Lower leg skin (tissue), 4 donors: ENCODE results near the gene SNRPB2. TPM values are rescaled to one million over a fixed set of nuclear protein-coding genes. Genes with fewer than 3 reads are reported as not detected.
A peak's percentile ranks its signal among the peaks of the same experiment; 100 is the strongest.

Source experiments
- DNase-seq, 2 donors: peaks; one replicate each; pipeline ENCODE4 v3.0.0-alpha.2; 2019; ENCODE audit warnings: low spot score in 2 of 2
- H3K4me3 ChIP-seq: fragments of 200-600 bp; sonication (generic); 2 replicates; pipeline ENCODE4 v1.5.1; 2017; ENCODE audit warnings: mild to moderate bottlenecking, low read depth; ENCODE audit not compliant: poor library complexity, severe bottlenecking
- CTCF ChIP-seq, 3 donors: fragments of 450-650 bp; IDR thresholded peaks; one replicate each; pipeline ENCODE4 v1.5.1; 2016; ENCODE audit warnings: antibody characterized with exemption in 3 of 3, mild to moderate bottlenecking in 3 of 3, moderate library complexity in 2 of 3
- POLR2A ChIP-seq, 2 donors: fragments of 450-650 bp; IDR thresholded peaks; one replicate each; pipeline ENCODE4 v1.6.1; 2016 to 2017; ENCODE audit warnings: antibody characterized with exemption in 2 of 2, mild to moderate bottlenecking in 1 of 2, moderate library complexity in 1 of 2
- WGBS, 2 donors: methylation state at CpG; one replicate each; pipeline ENCODE4 v1.1.5; 2018; 5-methylcytosine and 5-hydroxymethylcytosine counted together
- intact Hi-C: fragments of 100-400 bp; cut with DNase I; formaldehyde crosslinking; loops from one replicate; pipeline ENCODE4 v1.15.0; 2023; ENCODE audit warnings: low total_unique reads
- total RNA-seq, 4 donors: library from RNA; depleted of rRNA; stranded (reverse); fragments of >200 nt; gene quantifications; one replicate each; pipeline ENCODE4 v1.1.0, GENCODE V29; 2016

Gene SNRPB2
- 10 to 100 TPM; 15.8 to 32.2 (median 19.7) TPM for total RNA-seq

DNA sequence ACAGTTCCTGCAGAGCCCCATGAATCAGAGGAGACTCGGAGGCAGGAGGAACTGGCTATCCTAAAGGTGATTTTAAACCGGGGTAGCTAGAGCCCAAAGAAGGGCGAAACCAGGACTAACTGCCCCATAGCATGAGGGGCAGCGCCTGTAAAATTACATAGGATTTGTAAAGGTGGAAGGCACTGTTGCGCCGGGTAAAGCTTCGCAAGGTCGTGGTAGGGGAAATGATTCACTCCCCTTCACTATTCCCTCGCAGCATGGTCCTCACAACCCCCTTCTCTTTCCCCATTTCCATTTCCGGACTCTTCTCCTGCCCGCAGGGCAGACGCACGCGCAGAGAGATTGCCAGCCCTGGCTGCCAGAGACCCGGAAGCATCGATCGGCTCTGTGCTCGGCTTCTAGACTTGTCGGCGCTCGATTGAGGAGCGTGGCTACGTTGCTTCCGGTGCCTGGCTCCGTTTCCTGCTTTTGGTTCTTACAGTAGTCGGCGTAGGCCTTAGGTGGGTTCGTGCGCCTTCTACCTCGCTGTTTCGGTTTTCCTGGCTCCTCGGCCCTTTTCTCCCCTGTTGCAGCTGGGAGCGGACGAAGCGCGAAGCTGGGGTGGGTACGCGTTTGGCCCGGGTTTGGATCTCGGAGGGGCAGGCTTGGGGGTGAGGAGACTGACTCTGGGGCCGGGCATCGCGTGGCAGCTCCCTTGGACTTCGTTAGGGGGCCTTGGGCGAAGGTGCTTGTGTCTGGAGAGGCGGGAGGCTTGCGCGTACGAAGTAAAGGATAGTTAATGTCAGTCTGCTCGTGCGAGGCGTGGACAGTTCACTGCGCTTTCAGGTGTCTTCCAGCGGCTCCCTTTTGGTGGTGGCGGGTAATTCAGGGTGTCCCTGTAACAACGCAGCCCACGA lies at the start of gene SNRPB2:
SNRPB2 (plus strand) TSS at position 462 of the 896 bp plus-strand sequence. CDS start 1,677 bp downstream, outside the sequence.
- peak within 1 kb of the TSS; percentile 98 for H3K4me3 ChIP-seq
- peak; percentile 94 to 98 for DNase-seq
- intact Hi-C loops: no loop called here
- WGBS, 2 donors: 6% methylated on average over 57 of the region's 57 CpGs
- TF ChIP-seq CTCF (IDR thresholded peaks at IDR 0.05) (peak in 1 of 3 donors; percentile 38), POLR2A (IDR thresholded peaks at IDR 0.05) (no peak)

- TF ChIP-seq POLR2A (IDR thresholded peaks at IDR 0.05) (no peak), CTCF (IDR thresholded peaks at IDR 0.05) (no peak)
- H3K4me3 ChIP-seq: no peak overlapping the region
- 62 to 66% methylated on average over 2 of the region's 2 CpGs for WGBS, 2 donors
- intact Hi-C loops: no loop called here
- no peak for DNase-seq
Observed at GRCh38 chr20:16684416-16684815, 45.4 kb upstream of the SNRPB2 start.

DNA sequence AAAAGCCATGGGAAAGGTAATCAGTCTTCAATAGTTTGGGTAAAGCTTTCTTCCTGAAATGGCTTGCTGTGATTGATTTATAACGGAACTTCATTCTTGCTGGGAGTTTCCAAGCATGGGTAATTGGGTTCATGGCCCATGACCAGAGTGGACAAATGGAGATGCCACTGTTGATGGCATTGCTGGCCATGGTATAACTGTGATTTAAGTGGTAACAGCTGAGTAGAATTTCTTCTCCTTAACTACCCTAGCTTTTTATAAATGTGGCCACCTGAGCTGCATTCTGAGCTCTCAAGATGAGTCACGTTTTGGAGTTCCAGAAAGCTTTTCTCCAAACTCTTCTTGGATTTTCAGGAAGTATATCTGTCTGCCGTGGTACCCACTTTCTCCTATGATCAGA lies 39.9 kb upstream of the SNRPB2 start:
- WGBS, 2 donors: 56 to 70% methylated on average over 3 of the region's 3 CpGs
- intact Hi-C loops: no loop called here

DNA sequence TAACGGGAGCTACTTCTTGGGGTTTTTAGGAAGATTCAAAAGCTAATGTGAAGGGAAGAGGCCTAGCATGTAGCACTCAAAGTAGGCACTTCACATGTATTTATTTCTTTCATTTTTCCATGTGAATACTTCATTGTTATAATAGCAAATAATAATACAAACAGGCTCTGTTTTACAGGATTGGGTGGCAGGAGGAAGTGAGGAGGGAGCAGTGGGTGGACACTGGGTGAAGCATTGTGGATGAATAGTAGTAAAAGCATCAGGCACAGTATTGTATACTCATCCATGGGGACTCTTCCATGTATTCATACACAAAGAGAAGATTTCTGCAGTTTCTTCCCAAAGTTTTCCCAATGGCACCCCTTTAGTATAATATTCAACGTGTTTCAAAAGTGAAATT lies 38.4 kb upstream of the SNRPB2 start:
- no peak for DNase-seq
- intact Hi-C loops: no loop called here
- no peak overlapping the region for H3K4me3 ChIP-seq
- WGBS, 2 donors: 77 to 88% methylated on average over 2 of the region's 2 CpGs
- TF ChIP-seq CTCF (IDR thresholded peaks at IDR 0.05) (no peak), POLR2A (IDR thresholded peaks at IDR 0.05) (no peak)

More for the DNA sequence above, 39.9 kb upstream of the SNRPB2 start:
- TF ChIP-seq POLR2A (IDR thresholded peaks at IDR 0.05) (no peak), CTCF (IDR thresholded peaks at IDR 0.05) (no peak)
- H3K4me3 ChIP-seq: no peak overlapping the region
- no peak for DNase-seq

DNA sequence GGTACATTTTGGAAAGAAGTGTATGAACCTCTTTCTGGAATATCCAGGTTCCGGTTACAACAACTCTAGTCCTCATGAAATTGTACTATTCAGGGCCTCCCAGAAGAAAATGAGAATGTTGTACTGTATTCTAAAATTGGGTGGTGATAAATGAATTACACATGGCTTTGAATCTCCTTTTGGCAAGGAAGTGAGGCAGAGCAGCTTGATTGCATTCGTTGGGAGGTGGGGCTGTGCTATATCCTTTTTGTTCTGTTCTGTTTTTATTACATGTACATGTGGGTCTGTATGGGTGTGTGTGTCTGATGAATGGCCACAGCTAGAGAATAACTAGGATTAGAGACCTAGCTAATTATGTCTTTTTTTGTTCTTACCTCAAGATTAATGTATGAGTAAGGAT lies 37.8 kb upstream of the SNRPB2 start:
- DNase-seq: no peak
- TF ChIP-seq CTCF (IDR thresholded peaks at IDR 0.05): no peak
- TF ChIP-seq POLR2A (IDR thresholded peaks at IDR 0.05): no peak
- no peak overlapping the region for H3K4me3 ChIP-seq
- intact Hi-C loops: no loop called here
- 29 to 47% methylated on average over 2 of the region's 2 CpGs for WGBS, 2 donors
